Left lung (tissue), 10 donors: ENCODE results near the gene PABPN1L. TPM values are rescaled to one million over a fixed set of nuclear protein-coding genes. Genes with fewer than 3 reads are reported as not detected.

ENCODE experiments used
- ATAC-seq: fragments of 200-7000 bp; cut with Tn5 transposase; one replicate; pipeline ENCODE4 v1.9.1; 2020; ENCODE audit warnings: moderate library complexity
- DNase-seq, 4 donors: peaks; one replicate each; pipeline ENCODE4 v3.0.0-alpha.2; 2013 to 2020
- H3K27ac ChIP-seq, 2 donors: fragments of 200-600 bp; sonication (generic) in 1 of 2; one replicate each; pipeline versions ENCODE4 v1.5.0 to v1.8.0; 2020 to 2021
- H3K27me3 ChIP-seq, 2 donors: fragments of 200-600 bp; sonication (generic) in 1 of 2; one replicate each; pipeline versions ENCODE4 v1.5.0 to v1.8.0; 2020 to 2021
- H3K36me3 ChIP-seq, 2 donors: fragments of 200-600 bp; sonication (generic) in 1 of 2; one replicate each; pipeline versions ENCODE4 v1.5.0 to v1.8.0; 2020 to 2021
- H3K4me1 ChIP-seq, 2 donors: fragments of 200-600 bp; one replicate each; pipeline ENCODE4 v1.8.0; 2021
- H3K4me3 ChIP-seq, 2 donors: fragments of 200-600 bp; sonication (generic) in 1 of 2; one replicate each; pipeline versions ENCODE4 v1.5.0 to v1.8.0; 2020 to 2021; ENCODE audit warnings: mild to moderate bottlenecking in 1 of 2
- H3K9me3 ChIP-seq, 2 donors: fragments of 200-600 bp; sonication (generic) in 1 of 2; one replicate each; pipeline versions ENCODE4 v1.5.0 to v1.8.0; 2020 to 2021
- CTCF ChIP-seq, 2 donors: fragments of 200-600 bp; sonication (generic) in 1 of 2; IDR thresholded peaks; one replicate each; pipeline versions ENCODE4 v1.5.0 to v1.8.0; 2021; ENCODE audit warnings: antibody characterized with exemption in 2 of 2
- intact Hi-C, 2 donors: fragments of 100-400 bp; cut with DNase I; formaldehyde crosslinking; loops; one replicate each; pipeline versions ENCODE4 v1.11.2 to v1.14.2; 2022
- polyA plus RNA-seq, 6 donors: library from polyadenylated mRNA; unstranded; fragments of 120-200 nt; gene quantifications; one replicate each; pipeline ENCODE4 v1.2.1, GENCODE V29; 2013; ENCODE audit not compliant: insufficient read length in 6 of 6
- total RNA-seq, 2 donors: library from RNA; stranded (reverse); fragmentation: NEBNext Ultra II Directional; extraction: Animal tissue kit (Norgen Biotek cat#: 25700); gene quantifications; one replicate each; pipeline ENCODE4 v1.2.1, GENCODE V29; 2021
- donor health status: DM: no; HTN: yes; CAD: no.
- donor health status: DM: no; HTN: no; CAD: no.

The PABPN1L gene
- total and polyA plus RNA-seq, 8 donors, result 0.12 TPM; not detected in 7

- H3K27me3 ChIP-seq, result peaks cover 0 to 70% of the 10 kb centered on the region in 2 donors
- H3K4me1 ChIP-seq, result peaks cover 0 to 12% of the 10 kb centered on the region in 2 donors
- no peak overlapping the region for H3K4me3 ChIP-seq
- TF ChIP-seq CTCF (IDR thresholded peaks at IDR 0.05), result no peak
- no peak for ATAC-seq
- peaks cover 0 to 7% of the 10 kb centered on the region in 2 donors for H3K36me3 ChIP-seq
- intact Hi-C loops, result no loop called here
- no peaks in the 10 kb centered on the region for H3K9me3 ChIP-seq
- no peak overlapping the region for H3K27ac ChIP-seq
- DNase-seq, result no peak
These were observed 1.3 kb upstream of the PABPN1L start for GRCh38 chr16:88867581-88868246.

GRCh38 chr16:88865742-88866141 is 718 bp downstream of the PABPN1L start:
- intact Hi-C loops, result no loop called here
- H3K4me1 ChIP-seq, result peaks cover 0 to 5% of the 10 kb centered on the region in 2 donors
- ATAC-seq (no peak), DNase-seq (no peak)
- no peak for TF ChIP-seq CTCF (IDR thresholded peaks at IDR 0.05)
- H3K36me3 ChIP-seq, result peaks cover 0 to 26% of the 10 kb centered on the region in 2 donors
- no peak overlapping the region for H3K27ac ChIP-seq
- H3K9me3 ChIP-seq, result no peaks in the 10 kb centered on the region
- no peak overlapping the region for H3K4me3 ChIP-seq
- H3K27me3 ChIP-seq, result peaks cover 0 to 52% of the 10 kb centered on the region in 2 donors

DNA sequence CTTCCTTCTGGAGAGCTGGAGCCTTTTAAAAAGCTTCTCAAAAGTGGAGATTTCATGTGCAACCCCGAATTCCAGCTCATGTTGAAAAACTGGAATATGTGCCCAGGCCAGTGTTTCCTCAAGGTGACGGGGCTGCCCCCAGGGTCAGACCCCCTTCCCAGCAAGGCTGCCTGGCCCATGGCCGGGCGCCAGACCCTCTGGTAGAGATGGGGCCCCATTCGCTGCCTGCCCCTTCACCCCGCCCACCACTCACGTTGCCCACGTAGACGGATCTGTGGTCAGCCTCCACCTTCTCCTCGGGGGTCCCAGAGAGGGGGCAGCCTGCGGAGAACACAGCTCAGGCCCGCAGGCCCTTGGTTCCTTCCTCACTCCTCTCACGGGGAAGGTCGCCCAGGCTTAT is 1.1 kb downstream of the PABPN1L start:
- DNase-seq (no peak), ATAC-seq (no peak)
- no peaks in the 10 kb centered on the region for H3K9me3 ChIP-seq
- no peak overlapping the region for H3K4me3 ChIP-seq
- intact Hi-C loops, result no loop called here
- no peak overlapping the region for H3K27ac ChIP-seq
- peaks cover 0 to 48% of the 10 kb centered on the region in 2 donors for H3K27me3 ChIP-seq
- peaks cover 0 to 31% of the 10 kb centered on the region in 2 donors for H3K36me3 ChIP-seq
- no peak for TF ChIP-seq CTCF (IDR thresholded peaks at IDR 0.05)
- H3K4me1 ChIP-seq, result peaks cover 0 to under 1% of the 10 kb centered on the region in 2 donors

DNA sequence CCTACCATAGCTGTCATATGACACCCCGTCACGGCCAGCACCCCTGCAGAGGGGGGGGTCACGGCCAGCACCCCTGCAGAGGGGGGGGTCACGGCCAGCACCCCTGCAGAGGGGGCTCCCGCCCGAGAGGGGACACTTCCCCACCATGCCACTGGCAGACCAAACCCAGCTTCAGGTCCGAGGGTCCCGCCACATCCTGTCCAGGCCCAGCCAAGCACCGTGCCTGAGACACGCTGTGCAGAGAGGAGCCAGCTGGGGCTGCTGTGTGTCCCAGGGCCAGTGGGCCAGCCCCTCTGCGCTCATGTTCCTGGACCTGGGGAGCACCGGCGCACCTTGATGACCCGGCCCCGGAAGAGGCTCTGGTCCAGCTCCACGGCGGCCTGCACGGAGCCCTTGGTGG is 1.9 kb downstream of the PABPN1L start:
- Histone ChIP-seq H3K27ac (no peak overlapping the region), H3K9me3 (no peaks in the 10 kb centered on the region), H3K4me1 (peaks cover 0 to 1% of the 10 kb centered on the region in 2 donors), H3K4me3 (no peak overlapping the region), H3K27me3 (peaks cover 0 to 40% of the 10 kb centered on the region in 2 donors), H3K36me3 (peaks cover 0 to 39% of the 10 kb centered on the region in 2 donors)
- intact Hi-C loops, result no loop called here
- no peak for ATAC-seq
- TF ChIP-seq CTCF (IDR thresholded peaks at IDR 0.05), result no peak
- no peak for DNase-seq

DNA sequence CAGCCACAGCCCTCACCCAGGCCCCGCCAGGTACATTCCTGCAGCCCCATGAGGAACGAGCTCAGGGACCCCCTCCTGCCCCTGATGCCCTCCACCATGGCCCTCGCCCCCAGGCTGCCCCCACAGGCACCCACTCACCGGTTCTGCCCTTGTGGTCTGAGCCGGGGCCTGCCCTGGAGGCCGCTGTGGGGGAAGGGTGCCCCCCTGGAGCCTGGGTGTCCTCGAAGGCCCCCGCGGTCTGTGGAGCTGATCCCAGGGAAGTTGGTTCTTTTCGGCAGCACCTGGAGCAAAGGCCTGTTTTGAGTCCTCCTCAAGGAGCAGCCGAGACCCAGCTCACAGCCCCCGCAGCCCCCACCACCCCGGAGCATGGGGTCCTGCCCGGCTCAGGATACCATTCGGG is 2.4 kb downstream of the PABPN1L start:
- ATAC-seq (no peak), DNase-seq (no peak)
- Histone ChIP-seq H3K4me1 (peaks cover 0 to 6% of the 10 kb centered on the region in 2 donors), H3K4me3 (no peak overlapping the region), H3K27me3 (peaks cover 0 to 36% of the 10 kb centered on the region in 2 donors), H3K27ac (no peak overlapping the region), H3K36me3 (peaks cover 0 to 43% of the 10 kb centered on the region in 2 donors), H3K9me3 (no peaks in the 10 kb centered on the region)
- intact Hi-C loops, result no loop called here
- TF ChIP-seq CTCF (IDR thresholded peaks at IDR 0.05), result no peak
